ENCODE results near the gene PLEKHO2. TPM values are rescaled to one million over a fixed set of nuclear protein-coding genes. Genes with fewer than 3 reads are reported as not detected.
"Not testable (repeated sequence)": the region's sequence is repeated elsewhere in the genome, so short reads cannot be mapped to it uniquely, and the experiment has no call there.

The PLEKHO2 gene
- total and polyA plus RNA-seq, 10 of the 15 experiments (the other 5 are each of a cell fraction or from before 2014, with no cell fraction given), result 1.4 to 25.6 (median 20.5) TPM

GRCh38 chr15:64814965-64815364 is 26.8 kb upstream of the PLEKHO2 start:
- POLR2A ChIA-PET, result interaction anchor here (0.7 to 6.0 kb wide), 5 partner anchors 11 to 82 kb away, joined by 3 to 38 read pairs (median 3); partner anchors contain the start of gene PIF1
- CTCF ChIA-PET, result interaction anchor here (0.7 to 17.1 kb wide), 8 partner anchors 12 to 194 kb away, joined by 3 to 529 read pairs (median 33); no protein-coding TSS in a partner anchor
- SMC1A ChIA-PET (ENCODE audit: uncharacterized antibody, unreplicated experiment), result interaction anchor here (1.0 to 16.7 kb wide), 8 partner anchors 7 to 92 kb away, joined by 3 to 308 read pairs (median 8); partner anchors contain the start of genes PIF1 and PLEKHO2

GRCh38 chr15:64816452-64816851 is 25.3 kb upstream of the PLEKHO2 start:
- in situ Hi-C loops (cut with MboI) (no loop called here), intact Hi-C loops (cut with micrococcal nuclease; ENCODE audit: unreplicated experiment) (no loop called here)
- no peaks in the 10 kb centered on the region for H3K79me2 ChIP-seq (ENCODE audit: control insufficient read depth, insufficient read depth, low read length)
- TF ChIP-seq ZBTB4 (CRISPR knock-in tag; IDR thresholded peaks at IDR 0.05) (no peak), PAX8 (IDR thresholded peaks at IDR 0.05) (no peak), SP1 (IDR thresholded peaks at IDR 0.05; ENCODE audit: low read depth, low read length) (no peak)
- H3K27ac ChIP-seq (ENCODE audit: control insufficient read depth, insufficient read depth), result no peak overlapping the region
- H3K4me2 ChIP-seq (ENCODE audit: control insufficient read depth, insufficient read depth), result no peak overlapping the region
- WGBS (ENCODE audit: insufficient coverage, insufficient replicate concordance, low lambda C conversion rate, missing lambda C conversion rate), result 97% methylated on average over 13 of the region's 13 CpGs
- no peaks in the 10 kb centered on the region for H4K20me1 ChIP-seq (ENCODE audit: control insufficient read depth, insufficient read depth)
- ChIA-PET RAD21 (ENCODE audit: unreplicated experiment) (interaction anchor here (0.6 kb wide), 1 partner anchor 20 kb away, joined by 3 read pairs; no protein-coding TSS in a partner anchor), CTCF (interaction anchor here (1.2 to 17.1 kb wide), 3 partner anchors 18 to 192 kb away, joined by 3 to 529 read pairs (median 115); no protein-coding TSS in a partner anchor), POLR2A (interaction anchor here (1.1 to 2.8 kb wide), 2 partner anchors 10 to 78 kb away, joined by 7 to 12 read pairs; partner anchors contain the start of gene PIF1), SMC1A (ENCODE audit: uncharacterized antibody, unreplicated experiment) (interaction anchor here (7.8 to 16.7 kb wide), 2 partner anchors 70 to 78 kb away, joined by 87 to 308 read pairs; no protein-coding TSS in a partner anchor)
- no peak overlapping the region for H3K9ac ChIP-seq (ENCODE audit: control insufficient read depth, insufficient read depth, low read length)
- H3K4me1 ChIP-seq (ENCODE audit: control insufficient read depth, insufficient read depth, low read length), result peaks cover 17% of the 10 kb centered on the region
- no peak overlapping the region for H2AFZ ChIP-seq (ENCODE audit: control insufficient read depth, low read depth, low read length)
- DNase-seq (ENCODE audit: low read depth, low spot score) (no peak), ATAC-seq (no peak), FAIRE-seq (no peak)
- no peaks in the 10 kb centered on the region for H3K9me3 ChIP-seq (replicated peaks; ENCODE audit: control insufficient read depth, insufficient read depth, low read length)
- BruUV-seq (replicated peaks), result no TSS peak
- H3K4me3 ChIP-seq, result no peak overlapping the region
- peaks cover 10 to 26% of the 10 kb centered on the region in 2 experiments for H3K36me3 ChIP-seq (ENCODE audit: control insufficient read depth in 2 of 2, insufficient read depth in 2 of 2, low read length in 1 of 2)
- H3K27me3 ChIP-seq (replicated peaks in 1 of 2; ENCODE audit: control insufficient read depth in 2 of 2, insufficient read depth in 2 of 2, low read length in 1 of 2), result no peaks in the 10 kb centered on the region

More at GRCh38 chr15:64814965-64815364, 26.8 kb upstream of the PLEKHO2 start:
- intact Hi-C loops (cut with micrococcal nuclease; ENCODE audit: unreplicated experiment) (loop anchor here (5.0 kb wide), 1 partner anchor 128 kb away; no protein-coding TSS in a partner anchor), in situ Hi-C loops (cut with MboI) (loop anchor here (5.0 kb wide), 1 partner anchor 83 kb away; no protein-coding TSS in a partner anchor)
- Histone ChIP-seq H3K36me3 (ENCODE audit: control insufficient read depth in 2 of 2, insufficient read depth in 2 of 2, low read length in 1 of 2) (peaks cover 5 to 18% of the 10 kb centered on the region in 2 experiments), H3K4me1 (ENCODE audit: control insufficient read depth, insufficient read depth, low read length) (peaks cover 17% of the 10 kb centered on the region)
- peak; percentile 9; the same call in 2 of the 3 replicates for ATAC-seq
- DNase-seq (ENCODE audit: low read depth, low spot score); H3K79me2 ChIP-seq (ENCODE audit: control insufficient read depth, insufficient read depth, low read length); H4K20me1 ChIP-seq (ENCODE audit: control insufficient read depth, insufficient read depth); FAIRE-seq; H2AFZ ChIP-seq (ENCODE audit: control insufficient read depth, low read depth, low read length); H3K27me3 ChIP-seq (replicated peaks in 1 of 2; ENCODE audit: control insufficient read depth in 2 of 2, insufficient read depth in 2 of 2, low read length in 1 of 2); H3K9ac ChIP-seq (ENCODE audit: control insufficient read depth, insufficient read depth, low read length); H3K4me2 ChIP-seq (ENCODE audit: control insufficient read depth, insufficient read depth); H3K9me3 ChIP-seq (replicated peaks; ENCODE audit: control insufficient read depth, insufficient read depth, low read length); H3K4me3 ChIP-seq; BruUV-seq (replicated peaks); H3K27ac ChIP-seq (ENCODE audit: control insufficient read depth, insufficient read depth): not testable (repeated sequence)
- RAD21 ChIA-PET (ENCODE audit: unreplicated experiment), result interaction anchor here (0.7 to 8.0 kb wide), 5 partner anchors 11 to 179 kb away, joined by 3 to 104 read pairs (median 6); partner anchors contain the start of gene PIF1
- WGBS (ENCODE audit: insufficient coverage, insufficient replicate concordance, low lambda C conversion rate, missing lambda C conversion rate), result 17% methylated on average over 4 of the region's 4 CpGs
- TF ChIP-seq ATF7 (IDR thresholded peaks at IDR 0.05; ENCODE audit: low read depth), result peak; percentile 74
